ENCODE measurements around the gene KDM4C. TPM values are rescaled to one million over a fixed set of nuclear protein-coding genes. Genes with fewer than 3 reads are reported as not detected.
"Not testable (repeated sequence)": the region's sequence is repeated elsewhere in the genome, so short reads cannot be mapped to it uniquely, and the experiment has no call there.

The KDM4C gene
- total RNA-seq, 2 donors from 2014 or later: 45.4 to 59.9 TPM

DNA sequence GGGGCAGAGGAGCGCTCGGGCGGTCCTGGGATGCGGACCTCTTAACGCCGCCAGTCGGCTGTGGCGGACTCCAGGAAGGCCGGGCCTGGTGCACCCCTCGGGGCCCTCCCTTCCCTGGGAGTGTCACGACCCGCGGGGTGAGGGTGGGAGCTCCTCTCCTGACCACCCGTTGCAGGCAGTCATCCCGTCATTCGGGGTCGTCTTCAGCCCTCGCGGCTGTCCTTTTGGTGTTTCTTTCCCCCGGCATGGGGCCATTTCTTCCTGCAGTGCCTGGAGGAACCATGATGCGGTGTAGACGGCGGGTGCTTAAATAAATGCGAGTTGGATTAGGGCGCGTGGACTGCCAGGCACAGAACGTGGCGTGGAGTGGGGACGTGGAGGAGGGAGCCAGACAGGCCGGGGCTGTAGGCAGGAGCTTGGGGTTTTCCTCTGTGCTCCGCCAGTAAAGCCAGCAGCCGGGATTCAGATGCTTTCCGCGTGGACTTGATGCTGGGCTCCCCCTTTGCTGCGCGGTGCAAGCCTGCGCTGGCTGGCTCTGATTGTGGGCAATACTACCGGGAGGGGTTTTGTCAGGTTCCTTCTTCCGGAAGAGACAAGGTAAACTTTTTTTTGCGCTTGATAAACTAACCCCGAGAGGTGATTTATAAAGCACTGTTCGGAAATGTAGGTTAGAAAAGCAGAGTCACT is 868 bp downstream of the KDM4C start:
- peaks cover 10 to 15% of the 10 kb centered on the region in 2 donors for H3K36me3 Mint-ChIP-seq
- DNase-seq (ENCODE audit: low spot score in 2 of 2): peak; percentile 50 to 65
- peak; percentile 27 to 32 for ATAC-seq
- H3K27ac Mint-ChIP-seq: peak overlapping the region; percentile 95 to 97
- peaks cover 0 to 6% of the 10 kb centered on the region in 2 donors for H3K9me3 Mint-ChIP-seq

DNA sequence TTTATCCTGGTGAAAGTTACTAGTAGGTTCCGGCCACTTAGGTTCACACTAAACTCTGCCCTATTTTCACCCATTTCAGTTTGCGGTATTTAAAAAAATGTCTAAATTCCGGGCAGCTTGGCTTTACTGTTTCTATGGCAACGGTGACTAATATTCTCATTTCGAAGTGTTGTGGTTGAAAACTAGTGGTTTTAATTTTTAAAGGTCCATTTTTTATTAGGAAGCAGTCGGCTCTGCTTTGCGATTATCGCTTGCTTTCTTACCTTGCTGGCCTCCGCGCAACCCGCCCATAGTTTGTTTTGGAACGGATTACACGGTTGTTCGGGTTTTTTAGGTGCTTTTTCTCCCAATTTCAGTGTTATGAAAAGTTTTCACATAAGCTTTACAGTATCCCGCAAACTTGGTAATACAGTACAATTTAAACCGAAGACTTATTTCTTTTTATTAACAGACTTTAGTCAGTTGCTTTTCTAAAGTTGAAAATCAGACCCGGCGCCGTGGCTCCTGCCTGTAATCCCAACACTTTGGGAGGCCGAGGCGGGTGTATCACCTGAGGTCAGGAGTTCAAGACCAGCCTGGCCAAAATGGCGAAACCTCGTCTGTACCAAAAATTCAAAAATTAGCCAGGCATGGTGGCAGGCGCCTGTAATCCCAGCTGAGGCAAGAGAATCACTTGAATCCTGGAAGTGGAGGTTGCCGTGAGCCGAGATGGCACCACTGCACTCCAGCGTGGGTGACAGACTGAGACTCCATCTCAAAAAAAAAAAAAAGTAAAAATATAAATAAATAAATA is 1.6 kb downstream of the KDM4C start:
- H3K27ac Mint-ChIP-seq: peak overlapping the region; percentile 95 to 97
- peaks cover 0 to 6% of the 10 kb centered on the region in 2 donors for H3K9me3 Mint-ChIP-seq
- peaks cover 10 to 15% of the 10 kb centered on the region in 2 donors for H3K36me3 Mint-ChIP-seq
- ATAC-seq (peak; percentile 17 to 26), DNase-seq (ENCODE audit: low spot score in 2 of 2) (no peak)

DNA sequence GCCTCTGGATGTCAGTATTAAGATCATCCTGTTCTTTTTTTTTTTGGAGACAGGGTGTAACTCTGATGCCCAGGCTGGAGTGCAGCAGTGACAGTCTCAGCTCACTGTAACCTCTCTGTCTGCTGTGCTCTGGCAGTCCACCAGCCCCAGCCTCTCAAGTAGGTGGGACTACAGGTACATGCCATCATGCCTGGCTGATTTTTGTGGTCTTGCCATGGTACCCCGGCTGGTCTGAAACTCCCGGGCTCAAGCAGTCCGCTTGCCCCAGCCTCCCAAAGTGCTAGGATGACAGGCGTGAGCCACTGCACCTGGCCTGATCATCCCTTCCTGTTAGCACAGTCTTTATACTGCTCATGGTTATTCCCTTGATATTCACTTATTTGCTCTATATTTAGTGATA is 3.5 kb downstream of the KDM4C start:
- peaks cover 0 to 6% of the 10 kb centered on the region in 2 donors for H3K9me3 Mint-ChIP-seq
- H3K36me3 Mint-ChIP-seq: peaks cover 10 to 15% of the 10 kb centered on the region in 2 donors
- ATAC-seq: no peak
- DNase-seq (ENCODE audit: low spot score in 2 of 2): no peak
- H3K27ac Mint-ChIP-seq: no peak overlapping the region

DNA sequence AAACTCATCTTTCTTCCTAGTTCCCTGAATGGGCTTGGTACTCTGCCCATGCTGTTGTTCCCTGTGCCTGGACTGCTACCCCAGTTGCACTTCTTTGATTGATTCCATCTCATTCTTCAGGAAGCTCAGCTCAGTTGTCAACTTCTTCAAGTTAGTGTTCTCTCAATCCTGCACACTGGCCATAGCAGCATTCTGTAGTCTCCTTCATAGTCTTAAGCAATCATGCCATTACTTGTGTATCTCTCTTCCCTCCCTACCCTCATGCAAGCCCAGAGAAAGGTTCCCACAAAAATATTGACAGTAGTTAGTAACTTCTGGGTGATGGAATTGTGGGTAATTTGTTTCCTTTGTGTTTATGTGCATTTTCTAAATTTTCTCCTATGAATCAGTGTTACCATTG is 5.5 kb downstream of the KDM4C start:
- ATAC-seq (no peak), DNase-seq (ENCODE audit: low spot score in 2 of 2) (no peak)
- Mint-ChIP-seq H3K27ac (no peak overlapping the region), H3K36me3 (peaks cover 6 to 15% of the 10 kb centered on the region in 2 donors), H3K9me3 (peaks cover 0 to 6% of the 10 kb centered on the region in 2 donors)

DNA sequence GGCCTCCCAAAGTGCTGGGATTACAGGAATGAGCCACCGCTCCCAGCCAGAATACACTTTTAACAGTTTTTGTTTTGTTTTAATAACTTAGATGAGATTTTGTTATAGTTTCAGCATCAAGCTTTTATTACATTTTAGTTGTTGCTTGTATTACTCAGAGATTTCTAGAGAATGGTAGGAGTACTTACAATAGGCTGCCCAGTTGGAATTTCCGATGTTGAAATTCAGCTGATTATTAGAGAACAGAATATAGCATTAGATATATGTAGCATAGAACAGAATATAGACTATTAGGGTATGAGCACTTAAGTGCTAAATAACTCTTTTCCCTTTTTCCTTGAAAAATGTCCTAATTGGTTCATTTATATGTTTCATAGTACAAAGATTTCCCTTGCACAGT is 6.2 kb downstream of the KDM4C start:
- H3K36me3 Mint-ChIP-seq: peaks cover 1 to 15% of the 10 kb centered on the region in 2 donors
- peaks cover 0 to 6% of the 10 kb centered on the region in 2 donors for H3K9me3 Mint-ChIP-seq
- H3K27ac Mint-ChIP-seq: no peak overlapping the region
- DNase-seq (ENCODE audit: low spot score in 2 of 2) (no peak), ATAC-seq (no peak)

DNA sequence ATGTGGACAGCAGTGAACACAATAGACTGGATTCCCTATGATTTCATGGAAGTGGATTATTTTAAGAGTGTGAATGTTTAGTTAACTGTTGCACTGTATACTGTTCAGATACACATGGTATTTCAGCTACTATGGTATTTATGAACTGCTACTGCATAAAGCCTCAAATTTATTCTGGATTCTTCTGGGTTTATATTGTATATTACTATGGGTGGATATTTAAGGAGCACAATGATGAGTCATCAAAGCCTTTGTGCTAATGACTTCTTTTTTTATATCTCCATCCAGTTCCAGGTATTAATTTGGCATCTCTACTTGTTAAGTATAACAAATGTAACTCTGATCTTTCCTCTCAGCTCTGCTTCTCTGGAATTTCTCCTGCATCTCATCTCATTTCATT is 6.8 kb downstream of the KDM4C start:
- H3K27ac Mint-ChIP-seq: peak overlapping the region in 1 of 2 donors; percentile 3
- peaks cover 0 to 15% of the 10 kb centered on the region in 2 donors for H3K36me3 Mint-ChIP-seq
- ATAC-seq (no peak), DNase-seq (ENCODE audit: low spot score in 2 of 2) (no peak)
- peaks cover 0 to 6% of the 10 kb centered on the region in 2 donors for H3K9me3 Mint-ChIP-seq

DNA sequence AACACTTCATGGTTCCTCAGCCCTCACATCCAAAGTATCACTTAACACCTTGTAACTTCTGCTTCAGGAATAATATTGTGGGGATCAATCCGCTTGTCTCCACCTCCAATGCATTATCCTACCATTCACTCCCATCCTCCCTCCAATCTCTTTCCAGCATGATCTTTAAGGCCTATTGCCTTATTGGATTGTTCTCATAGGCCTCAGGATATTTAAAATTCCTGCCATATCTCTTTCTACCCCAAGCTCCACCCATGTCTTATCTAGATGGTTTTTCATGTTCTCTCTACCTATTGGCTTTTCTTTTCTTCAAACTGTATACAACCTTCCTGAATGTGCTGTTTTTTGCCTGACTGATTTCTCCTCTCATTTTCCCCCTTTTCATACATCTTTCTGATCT is 7.2 kb downstream of the KDM4C start:
- Mint-ChIP-seq H3K27ac (peak overlapping the region; percentile 3 to 27), H3K9me3 (peaks cover 0 to 6% of the 10 kb centered on the region in 2 donors), H3K36me3 (peaks cover 0 to 13% of the 10 kb centered on the region in 2 donors)
- no peak for DNase-seq (ENCODE audit: low spot score in 2 of 2)
- ATAC-seq: no peak

DNA sequence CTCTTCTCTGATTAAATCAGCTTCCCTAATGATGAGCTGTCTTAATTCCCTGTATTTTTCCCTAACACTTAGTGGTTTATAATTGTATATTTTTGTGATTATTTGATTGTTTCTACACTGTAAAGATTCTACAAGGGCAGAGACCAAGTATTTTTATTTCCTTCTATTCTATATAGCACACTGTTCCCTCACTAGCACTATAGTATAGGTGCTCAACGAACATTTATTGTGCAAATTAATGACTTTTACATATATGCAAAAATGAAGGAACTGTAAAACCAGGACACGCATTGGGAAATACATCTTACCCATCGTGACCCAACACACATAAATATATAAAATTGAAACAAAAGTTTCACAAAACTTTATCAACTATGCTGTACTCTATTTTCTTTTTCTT is 7.6 kb downstream of the KDM4C start:
- no peak for ATAC-seq

DNA sequence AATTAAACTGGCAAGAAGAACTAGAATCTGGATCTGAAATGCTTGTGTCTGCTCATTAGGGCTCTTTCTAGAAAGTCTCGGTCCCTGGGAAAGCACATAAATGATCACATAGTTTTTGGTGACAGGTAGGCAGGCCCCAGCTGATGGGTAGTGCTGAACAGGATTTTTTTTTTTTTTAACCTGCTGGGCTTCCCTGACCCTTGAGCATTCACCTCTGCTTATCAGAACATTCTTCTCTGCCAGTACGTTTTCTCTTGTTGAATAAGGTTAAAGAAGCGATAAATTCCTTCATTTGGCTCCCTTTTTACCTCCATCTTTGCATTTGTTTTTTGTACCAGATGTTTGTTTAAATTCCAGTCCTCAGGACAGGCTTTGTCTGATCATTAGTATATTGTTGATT is 8.8 kb downstream of the KDM4C start:
- Mint-ChIP-seq H3K36me3 (peaks cover 0 to 9% of the 10 kb centered on the region in 2 donors), H3K27ac (no peak overlapping the region), H3K9me3 (peaks cover 0 to 6% of the 10 kb centered on the region in 2 donors)
- DNase-seq (ENCODE audit: low spot score in 2 of 2): no peak
- no peak for ATAC-seq

More for the DNA sequence above, 7.6 kb downstream of the KDM4C start:
- Mint-ChIP-seq H3K36me3 (peaks cover 0 to 9% of the 10 kb centered on the region in 2 donors), H3K9me3 (peaks cover 0 to 6% of the 10 kb centered on the region in 2 donors), H3K27ac (peak overlapping the region; percentile 3 to 27)
- DNase-seq (ENCODE audit: low spot score in 2 of 2): no peak

DNA sequence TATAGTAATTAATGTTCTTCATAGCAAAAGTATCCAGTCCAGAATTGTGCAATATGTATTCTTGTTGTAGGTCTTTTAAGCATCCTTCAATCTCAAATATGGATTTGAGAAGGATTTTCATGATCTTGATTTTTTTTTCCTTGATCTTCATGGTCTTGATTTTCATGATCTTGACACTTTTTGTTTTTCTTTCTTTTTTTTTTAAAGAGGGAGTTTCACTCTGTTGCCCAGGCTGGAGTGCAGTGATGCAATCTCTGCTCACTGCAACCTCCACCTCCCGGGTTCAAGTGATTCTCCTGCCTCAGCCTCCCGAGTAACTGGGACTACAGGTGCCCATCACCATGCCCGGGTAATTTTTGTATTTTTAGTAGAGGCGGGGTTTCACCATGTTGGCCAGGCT is 10.8 kb downstream of the KDM4C start:
- not testable (repeated sequence) for H3K36me3 Mint-ChIP-seq; DNase-seq (ENCODE audit: low spot score in 2 of 2); ATAC-seq; H3K9me3 Mint-ChIP-seq
- H3K27ac Mint-ChIP-seq: peak overlapping the region in 1 of 2 donors; percentile 10

DNA sequence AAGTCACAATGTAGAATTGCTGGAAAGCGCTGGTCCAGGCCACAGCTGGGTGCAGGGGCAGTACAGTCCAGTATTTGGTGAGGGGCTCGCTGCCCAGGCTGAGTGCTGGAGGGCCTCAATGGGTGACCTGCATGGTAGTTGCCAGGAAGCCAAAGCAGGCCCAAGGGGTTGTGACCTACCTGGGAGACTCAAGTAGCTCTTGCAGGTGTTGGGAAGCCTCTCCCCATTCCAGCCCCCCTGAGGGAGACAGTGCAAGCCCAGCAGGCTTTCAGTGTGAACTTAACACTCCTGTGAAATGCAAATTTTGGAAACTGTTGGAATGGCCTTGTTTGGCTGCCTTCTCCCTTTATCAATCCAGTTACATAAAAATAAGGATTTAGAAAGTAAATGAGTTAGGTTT is 13.9 kb downstream of the KDM4C start:
- Mint-ChIP-seq H3K9me3 (no peaks in the 10 kb centered on the region), H3K27ac (no peak overlapping the region), H3K36me3 (peaks cover 0 to 19% of the 10 kb centered on the region in 2 donors)
- ATAC-seq (no peak), DNase-seq (ENCODE audit: low spot score in 2 of 2) (no peak)

DNA sequence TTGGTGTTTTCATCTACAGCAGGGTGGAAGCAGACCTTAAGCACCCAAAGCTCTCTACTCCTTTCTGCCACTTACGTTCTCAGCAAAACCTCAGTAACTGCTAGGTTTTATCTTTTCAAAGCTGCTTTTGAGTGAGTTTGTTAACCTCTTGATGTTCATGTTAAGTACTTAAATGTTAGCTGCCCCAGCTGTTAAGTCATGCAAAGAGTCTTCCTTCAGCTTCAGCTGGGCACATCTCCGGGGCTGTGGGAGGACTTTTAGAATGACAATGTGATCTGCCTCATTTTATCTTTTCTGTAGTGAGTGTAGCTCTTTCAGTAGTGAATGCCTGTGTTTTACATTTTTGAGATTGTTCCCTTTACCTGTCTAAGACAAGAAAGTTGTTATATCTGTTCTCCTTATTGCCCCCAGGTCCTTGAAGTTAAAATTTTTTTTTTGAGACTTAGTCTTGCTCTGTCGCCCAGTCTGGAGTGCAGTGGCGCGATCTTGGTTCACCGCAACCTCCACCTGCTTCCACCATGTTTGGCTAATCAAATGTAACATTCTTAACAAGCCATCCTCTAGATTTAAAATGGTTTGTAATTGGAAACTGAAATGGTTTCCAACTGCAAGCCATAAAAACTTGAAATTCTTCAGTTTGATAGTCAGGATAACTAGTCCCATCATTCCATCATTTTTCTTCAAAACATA is 19.6 kb downstream of the KDM4C start:
- Mint-ChIP-seq H3K9me3 (no peaks in the 10 kb centered on the region), H3K36me3 (peaks cover 0 to 29% of the 10 kb centered on the region in 2 donors), H3K27ac (peak overlapping the region in 1 of 2 donors; percentile 44)
- ATAC-seq (no peak), DNase-seq (ENCODE audit: low spot score in 2 of 2) (no peak)

DNA sequence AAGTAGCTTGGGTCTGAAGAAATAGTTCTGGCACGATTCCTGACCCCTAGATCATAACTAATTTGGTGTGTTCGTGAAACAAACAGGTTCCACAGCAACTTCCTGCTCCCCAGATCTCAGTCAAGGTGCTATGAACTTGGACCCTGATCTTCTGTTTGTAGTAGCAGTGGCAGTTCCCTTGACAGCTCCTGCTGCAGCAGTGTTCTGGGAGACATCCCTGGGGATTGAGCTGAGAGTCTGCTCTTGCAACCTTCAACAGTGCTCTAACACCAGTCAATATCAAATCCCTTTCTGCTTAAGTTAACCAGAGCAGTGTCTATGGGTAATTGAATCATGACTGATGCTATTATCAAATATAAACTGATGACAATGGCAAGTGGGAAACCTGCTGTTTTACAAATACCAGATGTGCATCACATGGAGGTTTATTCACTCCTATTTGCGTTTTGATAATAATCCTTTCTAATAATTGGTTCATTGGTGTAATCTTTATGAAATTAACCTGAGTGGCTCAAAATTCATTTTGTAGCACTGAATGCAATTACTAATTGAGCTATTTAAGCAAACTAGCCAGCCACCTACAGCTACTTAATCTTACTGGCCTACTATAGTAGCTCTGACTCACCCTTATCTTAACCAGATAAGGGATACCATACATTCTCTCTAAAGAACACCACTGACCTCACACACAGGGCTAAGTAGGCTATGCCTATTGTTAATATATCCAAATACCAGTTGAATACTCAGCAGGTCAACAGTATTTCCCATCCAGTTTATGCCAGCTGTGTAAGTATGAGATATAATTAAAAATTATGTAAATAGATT is 21.9 kb downstream of the KDM4C start:
- ATAC-seq (no peak), DNase-seq (ENCODE audit: low spot score in 2 of 2) (no peak)
- H3K27ac Mint-ChIP-seq: no peak overlapping the region
- H3K9me3 Mint-ChIP-seq: no peaks in the 10 kb centered on the region
- H3K36me3 Mint-ChIP-seq: peaks cover 0 to 28% of the 10 kb centered on the region in 2 donors

DNA sequence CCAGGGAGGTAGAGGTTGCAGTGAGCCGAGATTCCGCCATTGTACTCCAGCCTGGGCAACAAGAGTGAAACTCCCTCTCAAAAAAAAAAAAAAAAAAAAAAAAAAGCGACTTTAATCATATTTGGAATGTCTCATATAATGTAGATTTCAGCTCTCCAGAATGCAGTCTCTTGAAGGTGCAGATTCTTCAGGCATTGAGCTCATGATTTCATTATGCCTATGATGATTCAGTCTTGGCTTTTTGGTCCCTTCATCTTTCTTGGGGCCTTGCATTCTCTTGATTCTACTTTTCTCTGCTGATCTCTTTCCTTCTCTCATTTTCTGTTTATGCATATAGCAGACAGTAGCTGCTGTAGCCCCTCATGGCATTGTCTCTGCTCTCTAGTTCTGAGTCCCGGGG is 22.9 kb downstream of the KDM4C start:
- H3K36me3 Mint-ChIP-seq: peaks cover 0 to 20% of the 10 kb centered on the region in 2 donors
- ATAC-seq: peak; percentile 28 to 31
- no peak for DNase-seq (ENCODE audit: low spot score in 2 of 2)
- no peaks in the 10 kb centered on the region for H3K9me3 Mint-ChIP-seq
- H3K27ac Mint-ChIP-seq: no peak overlapping the region

DNA sequence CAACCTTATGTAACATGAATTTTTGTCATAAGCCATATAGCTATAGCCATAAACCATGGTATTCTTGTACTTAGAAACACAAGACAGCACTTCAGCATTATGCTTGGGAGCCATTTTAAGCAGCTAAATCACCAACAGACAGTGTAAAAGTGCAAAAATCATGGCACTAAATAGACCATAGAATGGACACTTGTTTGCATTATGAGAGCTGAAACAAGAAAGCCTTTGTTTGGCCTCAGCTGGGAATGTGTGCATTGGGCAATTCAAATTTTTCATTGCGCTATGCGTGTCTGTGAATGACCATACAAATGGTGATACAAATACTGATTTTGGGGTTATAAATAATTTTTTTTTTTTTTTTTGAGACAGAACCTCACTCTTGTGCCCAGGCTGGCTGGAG is 23.7 kb downstream of the KDM4C start:
- ATAC-seq (no peak), DNase-seq (ENCODE audit: low spot score in 2 of 2) (no peak)
- Mint-ChIP-seq H3K9me3 (no peaks in the 10 kb centered on the region), H3K27ac (no peak overlapping the region), H3K36me3 (peaks cover 0 to 13% of the 10 kb centered on the region in 2 donors)

DNA sequence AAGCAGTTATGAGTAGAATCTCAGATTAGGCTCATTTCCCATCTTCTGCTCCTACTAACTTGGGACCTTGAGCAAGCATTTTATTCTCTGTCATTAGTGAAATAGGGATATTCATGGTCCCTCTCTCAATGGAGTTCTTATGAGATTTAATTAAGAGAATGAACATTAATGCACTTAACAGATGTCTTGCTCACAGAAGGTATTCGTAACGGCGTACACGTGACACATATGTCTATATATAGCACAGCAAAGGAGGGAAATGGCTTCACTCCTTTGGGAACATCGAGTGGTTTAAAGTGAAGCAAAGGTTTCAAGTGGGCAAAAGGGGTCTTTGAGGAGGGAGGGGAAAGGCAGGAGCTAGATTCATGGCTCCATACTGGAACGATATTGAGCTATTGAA is 24.6 kb downstream of the KDM4C start:
- Mint-ChIP-seq H3K27ac (peak overlapping the region in 1 of 2 donors; percentile 75), H3K36me3 (peaks cover 0 to 4% of the 10 kb centered on the region in 2 donors), H3K9me3 (no peaks in the 10 kb centered on the region)
- no peak for ATAC-seq
- no peak for DNase-seq (ENCODE audit: low spot score in 2 of 2)

Data from activated naive CD4-positive, alpha-beta T cell treated with anti-CD3 and anti-CD28 coated beads, Interleukin-2, amount 50 U/mL, for 72 hours (primary cell).